SK-N-SH (cell line): ENCODE results near the gene ATCAY.

Experiments
- CTCF ChIP-seq: fragments of 200-600 bp; sonication (generic); IDR thresholded peaks from 2 replicates; pipeline ENCODE4 v1.6.1; 2017; ENCODE audit warnings: antibody characterized with exemption, mild to moderate bottlenecking, moderate library complexity
- MEF2A ChIP-seq: IDR thresholded peaks from 2 replicates; pipeline ENCODE4 v1.4.0; 2012; ENCODE audit warnings: low read depth, borderline replicate concordance
- POLR2AphosphoS5 ChIP-seq: IDR thresholded peaks from 2 replicates; pipeline ENCODE4 v1.6.1; 2012; ENCODE audit warnings: low read depth, low read length
- REST ChIP-seq: IDR thresholded peaks from 2 replicates; pipeline ENCODE4 v1.6.1; 2012; ENCODE audit warnings: mild to moderate bottlenecking, low read depth, low read length, moderate library complexity

DNA sequence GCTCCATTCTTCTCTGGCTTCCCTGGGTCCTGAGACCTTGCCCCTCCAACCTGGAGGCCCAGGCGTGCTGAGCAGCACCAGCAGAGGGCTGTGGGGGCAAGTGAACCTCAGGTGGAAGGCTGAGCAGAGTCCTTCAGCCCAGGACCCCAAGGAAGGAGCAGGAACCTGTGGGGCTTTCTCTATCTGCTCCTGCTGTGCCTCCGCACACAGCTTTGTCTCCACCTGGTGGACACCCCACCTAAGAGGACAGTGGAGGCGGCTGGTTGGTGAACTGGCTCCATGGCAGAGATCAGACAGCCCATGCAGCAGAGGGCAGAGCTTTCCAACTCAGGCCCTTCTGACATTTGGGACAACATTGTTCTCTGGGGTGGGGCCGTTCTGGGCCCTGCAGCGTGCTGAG is 31.4 kb upstream of the ATCAY start:
- peak; percentile 53 for TF ChIP-seq CTCF
- TF ChIP-seq POLR2AphosphoS5, result no peak
- no peak for TF ChIP-seq MEF2A
- no peak for TF ChIP-seq REST
